ENCODE data around the gene PDHB.

Gene PDHB

GRCh38 chr3:58404396-58404795, 29.2 kb downstream of the PDHB start:
- DNase-seq = no peak
- H3K79me2 ChIP-seq (ENCODE audit: low read length) = no peaks in the 10 kb centered on the region
- no peaks in the 10 kb centered on the region for H3K9me3 ChIP-seq (replicated peaks; ENCODE audit: insufficient read depth, low read length)
- H3K9ac ChIP-seq (ENCODE audit: low read length) = no peak overlapping the region
- no peaks in the 10 kb centered on the region for H3K27me3 ChIP-seq (replicated peaks; ENCODE audit: insufficient read depth, low read length)
- no peak overlapping the region for H3K27ac ChIP-seq (ENCODE audit: low read length)
- H3K9me2 ChIP-seq (replicated peaks; ENCODE audit: insufficient read depth, low read length) = no peaks in the 10 kb centered on the region
- TF ChIP-seq, protein P1, sequence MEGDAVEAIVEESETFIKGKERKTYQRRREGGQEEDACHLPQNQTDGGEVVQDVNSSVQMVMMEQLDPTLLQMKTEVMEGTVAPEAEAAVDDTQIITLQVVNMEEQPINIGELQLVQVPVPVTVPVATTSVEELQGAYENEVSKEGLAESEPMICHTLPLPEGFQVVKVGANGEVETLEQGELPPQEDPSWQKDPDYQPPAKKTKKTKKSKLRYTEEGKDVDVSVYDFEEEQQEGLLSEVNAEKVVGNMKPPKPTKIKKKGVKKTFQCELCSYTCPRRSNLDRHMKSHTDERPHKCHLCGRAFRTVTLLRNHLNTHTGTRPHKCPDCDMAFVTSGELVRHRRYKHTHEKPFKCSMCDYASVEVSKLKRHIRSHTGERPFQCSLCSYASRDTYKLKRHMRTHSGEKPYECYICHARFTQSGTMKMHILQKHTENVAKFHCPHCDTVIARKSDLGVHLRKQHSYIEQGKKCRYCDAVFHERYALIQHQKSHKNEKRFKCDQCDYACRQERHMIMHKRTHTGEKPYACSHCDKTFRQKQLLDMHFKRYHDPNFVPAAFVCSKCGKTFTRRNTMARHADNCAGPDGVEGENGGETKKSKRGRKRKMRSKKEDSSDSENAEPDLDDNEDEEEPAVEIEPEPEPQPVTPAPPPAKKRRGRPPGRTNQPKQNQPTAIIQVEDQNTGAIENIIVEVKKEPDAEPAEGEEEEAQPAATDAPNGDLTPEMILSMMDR (IDR thresholded peaks at IDR 0.05; ENCODE audit: low read length) = no peak
- H3K4me3 ChIP-seq (ENCODE audit: low read length) = no peak overlapping the region
- no peaks in the 10 kb centered on the region for H4K20me1 ChIP-seq (ENCODE audit: insufficient read depth, low read length)
- H3K4me1 ChIP-seq (ENCODE audit: low read length) = no peaks in the 10 kb centered on the region
- no peaks in the 10 kb centered on the region for H3F3A ChIP-seq (ENCODE audit: insufficient read depth, low read length)
- H2AFZ ChIP-seq (ENCODE audit: low read length) = no peak overlapping the region
- H3K4me2 ChIP-seq (ENCODE audit: low read depth, low read length) = no peak overlapping the region
- H3K36me3 ChIP-seq (replicated peaks; ENCODE audit: insufficient read depth, low read length) = no peaks in the 10 kb centered on the region

DNA sequence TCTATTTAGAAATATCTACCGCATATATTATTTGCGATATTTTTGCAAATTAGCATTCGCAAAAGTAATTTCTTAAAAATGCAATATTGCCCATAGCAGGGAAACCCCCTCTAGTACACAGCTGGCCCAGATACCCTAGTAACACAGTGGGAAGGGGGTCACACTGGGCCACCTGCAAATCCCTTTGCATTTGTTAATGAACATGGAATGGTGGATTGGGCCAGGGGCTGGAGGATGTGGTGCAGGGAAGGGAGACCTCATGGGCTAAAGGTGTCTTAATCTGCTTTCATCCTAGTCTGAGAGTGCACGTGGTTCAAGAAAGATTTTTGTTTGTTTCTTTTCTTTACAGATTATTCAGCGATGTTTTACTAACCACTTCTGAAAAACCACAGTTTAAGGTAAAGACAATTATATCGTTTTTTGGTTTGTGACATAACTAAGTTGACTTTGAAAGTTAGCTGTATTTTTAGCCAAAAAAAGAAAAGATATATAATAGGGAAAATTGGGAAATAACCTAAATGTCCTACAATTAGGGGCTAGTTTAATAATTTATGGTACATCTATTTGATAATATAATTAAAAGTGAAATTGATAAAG, 30.0 kb downstream of the PDHB start:
- H2AFZ ChIP-seq (ENCODE audit: low read length) = no peak overlapping the region
- H3K9me3 ChIP-seq (replicated peaks; ENCODE audit: insufficient read depth, low read length) = no peaks in the 10 kb centered on the region
- TF ChIP-seq, protein P1 (IDR thresholded peaks at IDR 0.05; ENCODE audit: low read length) = no peak
- TF ChIP-seq EZH2 (optimal IDR thresholded peaks at IDR 0.05; ENCODE audit: low read depth, low read length) (no peak), EZH2phosphoT487 (IDR thresholded peaks at IDR 0.05; ENCODE audit: low read length) (no peak)
- H3F3A ChIP-seq (ENCODE audit: insufficient read depth, low read length) = no peaks in the 10 kb centered on the region
- no peak overlapping the region for H3K4me2 ChIP-seq (ENCODE audit: low read depth, low read length)
- H4K20me1 ChIP-seq (ENCODE audit: insufficient read depth, low read length) = no peaks in the 10 kb centered on the region
- no peak overlapping the region for H3K27ac ChIP-seq (ENCODE audit: low read length)
- no peaks in the 10 kb centered on the region for H3K27me3 ChIP-seq (replicated peaks; ENCODE audit: insufficient read depth, low read length)
- DNase-seq = no peak
- no peaks in the 10 kb centered on the region for H3K9me2 ChIP-seq (replicated peaks; ENCODE audit: insufficient read depth, low read length)
- H3K9ac ChIP-seq (ENCODE audit: low read length) = no peak overlapping the region
- no peaks in the 10 kb centered on the region for H3K79me2 ChIP-seq (ENCODE audit: low read length)
- no peaks in the 10 kb centered on the region for H3K36me3 ChIP-seq (replicated peaks; ENCODE audit: insufficient read depth, low read length)
- H3K4me3 ChIP-seq (ENCODE audit: low read length) = no peak overlapping the region
- no peaks in the 10 kb centered on the region for H3K4me1 ChIP-seq (ENCODE audit: low read length)

DNA sequence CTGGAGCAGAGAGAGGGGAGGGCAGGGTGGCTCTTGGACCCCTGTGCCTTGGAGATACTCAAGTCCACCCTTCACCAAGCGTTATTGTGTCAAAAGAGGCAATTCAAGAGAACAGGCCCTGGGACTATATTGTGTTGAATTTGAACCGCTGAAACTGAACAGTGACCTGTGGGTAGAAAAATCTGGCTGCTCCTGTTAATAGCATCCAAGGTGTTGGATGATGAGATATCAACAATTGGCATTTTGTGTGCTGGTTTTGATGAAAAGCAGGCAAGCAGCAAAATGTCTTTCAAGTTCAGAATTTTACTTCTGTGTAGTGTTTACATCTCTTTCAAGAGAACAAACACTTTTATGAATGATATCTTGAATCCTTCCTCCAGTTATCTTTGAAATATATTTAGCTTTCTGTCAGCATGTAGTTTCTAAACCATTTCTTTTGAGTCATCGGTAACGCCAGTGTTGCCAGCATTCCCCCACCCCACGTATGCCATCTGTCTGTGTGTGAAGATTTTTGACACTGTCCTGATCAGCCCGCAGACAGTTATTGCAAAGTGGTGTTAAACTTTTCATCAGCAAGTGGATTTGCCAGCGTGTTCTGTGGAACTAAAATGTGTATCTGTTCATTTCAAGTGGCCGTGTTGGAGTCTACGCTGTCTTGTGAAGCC, 34.8 kb downstream of the PDHB start:
- Histone ChIP-seq H3K9me2 (replicated peaks; ENCODE audit: insufficient read depth, low read length) (no peaks in the 10 kb centered on the region), H3K4me1 (ENCODE audit: low read length) (no peaks in the 10 kb centered on the region), H3K27ac (ENCODE audit: low read length) (no peak overlapping the region), H3K27me3 (replicated peaks; ENCODE audit: insufficient read depth, low read length) (no peaks in the 10 kb centered on the region), H3K4me2 (ENCODE audit: low read depth, low read length) (no peak overlapping the region), H3K4me3 (ENCODE audit: low read length) (no peak overlapping the region), H3K79me2 (ENCODE audit: low read length) (no peaks in the 10 kb centered on the region), H2AFZ (ENCODE audit: low read length) (no peak overlapping the region), H3K36me3 (replicated peaks; ENCODE audit: insufficient read depth, low read length) (no peaks in the 10 kb centered on the region), H3F3A (ENCODE audit: insufficient read depth, low read length) (no peaks in the 10 kb centered on the region), H3K9me3 (replicated peaks; ENCODE audit: insufficient read depth, low read length) (no peaks in the 10 kb centered on the region), H4K20me1 (ENCODE audit: insufficient read depth, low read length) (no peaks in the 10 kb centered on the region), H3K9ac (ENCODE audit: low read length) (no peak overlapping the region)
- TF ChIP-seq EZH2 (optimal IDR thresholded peaks at IDR 0.05; ENCODE audit: low read depth, low read length) (no peak), EZH2phosphoT487 (IDR thresholded peaks at IDR 0.05; ENCODE audit: low read length) (no peak)
- TF ChIP-seq, protein P1 (IDR thresholded peaks at IDR 0.05; ENCODE audit: low read length) = no peak
- no peak for DNase-seq
